GM23338 (cell line): ENCODE data around the gene ADAMTS19. TPM values are rescaled to one million over a fixed set of nuclear protein-coding genes. Genes with fewer than 3 reads are reported as not detected.
A peak's percentile ranks its signal among the peaks of the same experiment; 100 is the strongest.

ENCODE experiments used
- ATAC-seq: fragments of 200-7000 bp; cut with Tn5 transposase; 3 replicates; pipeline ENCODE4 v1.9.1; 2020
- DNase-seq: peaks from one replicate; pipeline ENCODE4 v3.0.0-alpha.2; 2015; ENCODE audit warnings: low spot score
- H2AFZ ChIP-seq: fragments of 200-600 bp; sonication (generic); 2 replicates; pipeline ENCODE4 v1.8.0; 2016; ENCODE audit warnings: antibody characterized with exemption, mild to moderate bottlenecking, moderate library complexity
- H3F3A ChIP-seq: fragments of 200-600 bp; sonication (generic); replicated peaks from 2 replicates; pipeline ENCODE4 v1.8.0; 2017; ENCODE audit warnings: antibody characterized with exemption, mixed run types, low read depth
- H3K27ac ChIP-seq: fragments of 200-600 bp; sonication (generic); 2 replicates; pipeline ENCODE4 v1.6.1; 2016; ENCODE audit warnings: low read depth
- H3K27me3 ChIP-seq: fragments of 200-600 bp; sonication (generic); 2 replicates; pipeline ENCODE4 v1.8.0; 2016; ENCODE audit warnings: mild to moderate bottlenecking, mixed run types, moderate library complexity; ENCODE audit not compliant: insufficient read depth
- H3K36me3 ChIP-seq: fragments of 200-600 bp; sonication (generic); 2 replicates; pipeline ENCODE4 v1.8.0; 2016; ENCODE audit warnings: mild to moderate bottlenecking; ENCODE audit not compliant: insufficient read depth
- H3K4me1 ChIP-seq: fragments of 200-600 bp; sonication (generic); 2 replicates; pipeline ENCODE4 v1.8.0; 2016; ENCODE audit warnings: mild to moderate bottlenecking, moderate library complexity; ENCODE audit not compliant: insufficient read depth
- H3K4me2 ChIP-seq: fragments of 200-600 bp; sonication (generic); 2 replicates; pipeline ENCODE4 v1.7.1; 2017; ENCODE audit warnings: mixed run types
- H3K4me3 ChIP-seq: fragments of 200-600 bp; sonication (generic); 2 replicates; pipeline ENCODE4 v1.6.1; 2016; ENCODE audit warnings: mixed run types
- H3K79me2 ChIP-seq: fragments of 200-600 bp; sonication (generic); replicated peaks from 2 replicates; pipeline ENCODE4 v1.8.0; 2017; ENCODE audit warnings: mild to moderate bottlenecking; ENCODE audit not compliant: insufficient read depth
- H3K9me2 ChIP-seq: fragments of 200-600 bp; sonication (generic); 2 replicates; pipeline ENCODE4 v1.8.0; 2017; ENCODE audit not compliant: insufficient read depth
- H4K20me1 ChIP-seq: fragments of 200-600 bp; sonication (generic); replicated peaks from 2 replicates; pipeline ENCODE4 v1.8.0; 2017; ENCODE audit warnings: mild to moderate bottlenecking; ENCODE audit not compliant: insufficient read depth
- H3K27ac Mint-ChIP-seq: 2 replicates; pipeline ENCODE4 v1.8.0; 2020; ENCODE audit warnings: inconsistent platforms, mild to moderate bottlenecking, moderate library complexity, mixed read lengths
- H3K27me3 Mint-ChIP-seq: 3 replicates; pipeline ENCODE4 v1.8.0; 2022; ENCODE audit warnings: low read depth, mild to moderate bottlenecking, moderate library complexity, mixed read lengths, inconsistent platforms; ENCODE audit not compliant: insufficient read depth, poor library complexity
- H3K36me3 Mint-ChIP-seq: 3 replicates; pipeline ENCODE4 v1.8.0; 2021; ENCODE audit warnings: low read depth, mild to moderate bottlenecking, inconsistent platforms, moderate library complexity, mixed read lengths
- H3K4me1 Mint-ChIP-seq: 3 replicates; pipeline ENCODE4 v1.8.0; 2020; ENCODE audit warnings: mild to moderate bottlenecking, inconsistent platforms, mixed read lengths
- H3K4me3 Mint-ChIP-seq: 3 replicates; pipeline ENCODE4 v1.8.0; 2021; ENCODE audit warnings: moderate library complexity, mild to moderate bottlenecking, inconsistent platforms, mixed read lengths
- H3K9me3 Mint-ChIP-seq: 3 replicates; pipeline ENCODE4 v1.8.0; 2020; ENCODE audit warnings: moderate library complexity, mild to moderate bottlenecking, inconsistent platforms, mixed read lengths
- CREB1 ChIP-seq: fragments of 250-450 bp; sonication (Bioruptor Pico); IDR thresholded peaks from 2 replicates; pipeline ENCODE4 v1.5.0; 2020; ENCODE audit warnings: low read depth, mild to moderate bottlenecking, moderate library complexity
- EZH2phosphoT487 ChIP-seq: fragments of 200-600 bp; sonication (generic); IDR thresholded peaks from one replicate; pipeline ENCODE4 v1.8.1; 2018; ENCODE audit warnings: antibody characterized with exemption; ENCODE audit not compliant: unreplicated experiment
- JUNB ChIP-seq: IDR thresholded peaks from one replicate; pipeline ENCODE4 v1.6.1; 2016; ENCODE audit warnings: antibody characterized with exemption; ENCODE audit not compliant: unreplicated experiment
- NANOG ChIP-seq: IDR thresholded peaks from 2 replicates; pipeline ENCODE4 v1.6.1; 2016; ENCODE audit warnings: antibody characterized with exemption, borderline replicate concordance
- POLR2AphosphoS5 ChIP-seq: IDR thresholded peaks from 2 replicates; pipeline ENCODE4 v1.6.1; 2016; ENCODE audit warnings: antibody characterized with exemption, low read depth
- ZNF114 ChIP-seq: fragments of 250-450 bp; sonication (Bioruptor Pico); IDR thresholded peaks from 2 replicates; pipeline ENCODE4 v1.5.0; 2020; ENCODE audit warnings: mild to moderate bottlenecking, moderate library complexity
- ZNF462 ChIP-seq: fragments of 250-450 bp; sonication (Bioruptor Pico); IDR thresholded peaks from 2 replicates; pipeline ENCODE4 v1.5.0; 2020; ENCODE audit warnings: mild to moderate bottlenecking, moderate library complexity
- polyA plus RNA-seq: library from polyadenylated mRNA; unstranded; fragments of >200 nt; fragmentation: Nextera tagmentation; extraction: Ambion mirVana; gene quantifications from 2 replicates; pipeline ENCODE4 v1.2.1, GENCODE V29; 2016
- total RNA-seq: library from RNA; depleted of rRNA; stranded (reverse); fragments of >200 nt; shearing (Covaris generic); gene quantifications from 2 replicates; pipeline ENCODE4 v1.2.3, GENCODE V29; 2014

ADAMTS19 gene
- total and polyA plus RNA-seq, 2 experiments from 2014 or later, result 6.0 to 27.4 TPM

GRCh38 chr5:129481161-129481560, 21.1 kb downstream of the ADAMTS19 start:
- H2AFZ ChIP-seq, result no peak overlapping the region
- H3K9me2 ChIP-seq, result no peaks in the 10 kb centered on the region
- Mint-ChIP-seq H3K36me3 (peaks cover 4% of the 10 kb centered on the region; the same call in 2 of the 3 replicates), H3K4me3 (no peak overlapping the region), H3K27ac (peak overlapping the region; percentile 72), H3K27me3 (peaks cover 1% of the 10 kb centered on the region), H3K4me1 (peaks cover 6% of the 10 kb centered on the region), H3K9me3 (no peaks in the 10 kb centered on the region)
- no peak overlapping the region for H3K4me2 ChIP-seq
- DNase-seq (no peak), ATAC-seq (peak; percentile 29; the same call in 1 of the 3 replicates)
- H4K20me1 ChIP-seq, result 0 out of 2 replicates have a peak, but pooled peaks cover under 1% of the 10 kb centered on the region
- H3F3A ChIP-seq, result no peaks in the 10 kb centered on the region
- H3K4me1 ChIP-seq, result no peaks in the 10 kb centered on the region
- H3K79me2 ChIP-seq, result peaks cover 53% of the 10 kb centered on the region
- no peaks in the 10 kb centered on the region for H3K36me3 ChIP-seq
- no peaks in the 10 kb centered on the region for H3K27me3 ChIP-seq
- H3K4me3 ChIP-seq, result no peak overlapping the region
- no peak overlapping the region for H3K27ac ChIP-seq
- TF ChIP-seq JUNB, result no peak

- Histone ChIP-seq H3K4me3 (no peak overlapping the region), H4K20me1 (no peaks in the 10 kb centered on the region; the same call in 1 of the 2 replicates), H2AFZ (no peak overlapping the region), H3K4me2 (no peak overlapping the region), H3K27me3 (no peaks in the 10 kb centered on the region), H3K79me2 (peaks cover 19% of the 10 kb centered on the region), H3K36me3 (no peaks in the 10 kb centered on the region), H3K27ac (no peak overlapping the region), H3K4me1 (no peaks in the 10 kb centered on the region), H3F3A (no peaks in the 10 kb centered on the region), H3K9me2 (no peaks in the 10 kb centered on the region)
- TF ChIP-seq ZNF462 (CRISPR knock-in tag) (no peak), EZH2phosphoT487 (no peak), ZNF114 (no peak), CREB1 (CRISPR knock-in tag) (no peak), POLR2AphosphoS5 (no peak), NANOG (no peak), JUNB (no peak)
- Mint-ChIP-seq H3K27ac (no peak overlapping the region), H3K9me3 (no peaks in the 10 kb centered on the region), H3K4me3 (no peak overlapping the region), H3K4me1 (0 out of 3 replicates have a peak, but pooled peaks cover 2% of the 10 kb centered on the region), H3K36me3 (no peaks in the 10 kb centered on the region), H3K27me3 (no peaks in the 10 kb centered on the region)
- DNase-seq (no peak), ATAC-seq (no peak)
These were observed 36.3 kb downstream of the ADAMTS19 start for GRCh38 chr5:129496421-129496820.
